Peyer's patch (tissue), 4 donors: ENCODE data around the gene ITGA7.

Experiments
- CTCF ChIP-seq, 6 experiments: fragments of 450-650 bp in 4 of 6; fragments of 200-600 bp in 2 of 6; sonication (generic) in 1 of 6; IDR thresholded peaks; one replicate each; pipeline ENCODE4 v1.5.1; 2017 to 2019; ENCODE audit warnings: antibody characterized with exemption in 6 of 6, mild to moderate bottlenecking in 3 of 6, moderate library complexity in 1 of 6
- POLR2A ChIP-seq, 2 donors: fragments of 450-650 bp; IDR thresholded peaks; one replicate each; pipeline ENCODE4 v1.5.1; 2017; ENCODE audit warnings: antibody characterized with exemption in 2 of 2, mild to moderate bottlenecking in 2 of 2, moderate library complexity in 2 of 2

- TF ChIP-seq CTCF (IDR thresholded peaks at IDR 0.05) (no peak), POLR2A (IDR thresholded peaks at IDR 0.05) (no peak)
Measured at GRCh38 chr12:55719371-55719770, 11.7 kb upstream of the ITGA7 start.
